AG10803 (cell line): ENCODE data around the gene E2F8.

Source experiments
- DNase-seq: peaks from one replicate; pipeline ENCODE4 v3.0.0; 2010; ENCODE audit warnings: low read depth
- H3K4me3 ChIP-seq: 2 replicates; pipeline ENCODE4 v1.5.1; 2011; ENCODE audit warnings: mild to moderate bottlenecking, low read length, control low read depth
- TF ChIP-seq, protein P1 (sequence below): conservative IDR thresholded peaks from 2 replicates; pipeline ENCODE4 v1.5.1; 2011; ENCODE audit warnings: mild to moderate bottlenecking, low read length, control low read depth, inconsistent platforms

Gene E2F8

DNA sequence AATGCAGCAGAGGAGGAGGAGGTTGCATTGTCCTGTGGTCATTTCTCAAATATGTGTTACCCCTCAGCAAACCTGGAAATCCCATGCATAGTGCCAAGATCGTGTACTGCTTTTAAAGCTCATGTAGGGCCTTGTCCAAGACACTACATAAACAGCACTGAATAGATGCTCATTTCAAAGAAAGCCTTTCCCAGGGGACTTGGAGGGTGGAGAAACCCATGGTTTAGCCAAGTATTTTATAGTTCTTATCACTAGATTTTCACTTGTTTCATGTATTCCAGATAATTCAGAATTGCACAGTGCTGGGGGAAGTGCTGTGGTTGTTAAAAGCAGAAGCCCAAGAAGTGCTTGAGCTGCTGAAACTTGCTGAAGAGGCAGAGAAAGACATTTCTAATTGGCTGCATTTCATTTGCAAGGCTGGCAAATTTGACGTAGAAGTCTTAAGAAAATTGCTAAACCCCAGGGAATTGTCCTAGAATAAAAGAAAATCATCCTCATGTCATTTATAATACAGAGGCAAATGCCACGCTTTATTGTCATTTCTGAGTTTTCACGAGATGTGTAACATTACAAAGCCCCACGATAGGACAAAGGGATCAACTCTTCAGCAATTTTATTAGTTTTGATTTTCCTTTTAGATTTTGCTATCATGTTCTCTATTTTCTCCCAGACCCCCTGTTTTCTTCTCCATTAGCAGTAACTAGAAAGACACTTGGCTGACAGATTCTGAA is 59.0 kb downstream of the E2F8 start:
- TF ChIP-seq, protein P1, sequence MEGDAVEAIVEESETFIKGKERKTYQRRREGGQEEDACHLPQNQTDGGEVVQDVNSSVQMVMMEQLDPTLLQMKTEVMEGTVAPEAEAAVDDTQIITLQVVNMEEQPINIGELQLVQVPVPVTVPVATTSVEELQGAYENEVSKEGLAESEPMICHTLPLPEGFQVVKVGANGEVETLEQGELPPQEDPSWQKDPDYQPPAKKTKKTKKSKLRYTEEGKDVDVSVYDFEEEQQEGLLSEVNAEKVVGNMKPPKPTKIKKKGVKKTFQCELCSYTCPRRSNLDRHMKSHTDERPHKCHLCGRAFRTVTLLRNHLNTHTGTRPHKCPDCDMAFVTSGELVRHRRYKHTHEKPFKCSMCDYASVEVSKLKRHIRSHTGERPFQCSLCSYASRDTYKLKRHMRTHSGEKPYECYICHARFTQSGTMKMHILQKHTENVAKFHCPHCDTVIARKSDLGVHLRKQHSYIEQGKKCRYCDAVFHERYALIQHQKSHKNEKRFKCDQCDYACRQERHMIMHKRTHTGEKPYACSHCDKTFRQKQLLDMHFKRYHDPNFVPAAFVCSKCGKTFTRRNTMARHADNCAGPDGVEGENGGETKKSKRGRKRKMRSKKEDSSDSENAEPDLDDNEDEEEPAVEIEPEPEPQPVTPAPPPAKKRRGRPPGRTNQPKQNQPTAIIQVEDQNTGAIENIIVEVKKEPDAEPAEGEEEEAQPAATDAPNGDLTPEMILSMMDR, result no peak
- H3K4me3 ChIP-seq, result no peak overlapping the region
- no peak for DNase-seq

DNA sequence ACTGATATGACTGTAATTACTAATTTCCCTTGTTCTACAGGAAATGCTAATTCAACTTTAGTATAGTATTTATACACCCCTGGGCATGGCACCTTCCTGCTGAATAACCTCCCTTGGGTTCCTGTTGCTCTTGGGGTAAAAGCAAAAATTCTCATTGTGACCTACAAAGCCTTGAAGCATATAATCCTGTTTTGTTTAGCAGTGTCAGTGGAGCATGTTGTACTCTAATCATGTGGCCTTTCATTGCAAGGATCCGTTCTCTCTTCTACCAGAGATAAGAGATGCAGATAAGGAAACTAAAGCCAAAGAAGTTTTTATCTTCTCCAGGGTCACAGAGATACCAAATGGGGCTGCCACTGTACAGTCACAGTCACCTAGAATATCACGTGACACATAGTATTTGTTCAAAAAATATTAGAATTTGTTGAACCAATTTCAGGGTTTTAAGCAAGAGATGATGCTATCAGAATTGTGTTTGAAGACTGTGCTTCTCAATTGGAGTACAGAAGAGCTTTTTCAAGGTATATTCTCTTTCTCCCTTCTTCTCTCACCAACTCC is 64.0 kb downstream of the E2F8 start:
- DNase-seq, result no peak
- TF ChIP-seq, protein P1, result no peak
- H3K4me3 ChIP-seq, result no peak overlapping the region
